ENCODE measurements around the gene SLC9A4.

The SLC9A4 gene

GRCh38 chr2:102439065-102439695, 33.8 kb upstream of the SLC9A4 start:
- peaks cover 27% of the 10 kb centered on the region for H3K4me1 Mint-ChIP-seq
- H3K27ac Mint-ChIP-seq = no peak overlapping the region
- peaks cover 5% of the 10 kb centered on the region for H3K36me3 Mint-ChIP-seq
- no peaks in the 10 kb centered on the region for H3K9me3 Mint-ChIP-seq
- no peak overlapping the region for H3K4me3 Mint-ChIP-seq
- no peaks in the 10 kb centered on the region for H3K27me3 Mint-ChIP-seq

- Mint-ChIP-seq H3K4me3 (peak overlapping the region; percentile 57), H3K9me3 (no peaks in the 10 kb centered on the region), H3K27ac (peak overlapping the region; percentile 84), H3K27me3 (no peaks in the 10 kb centered on the region), H3K36me3 (no peaks in the 10 kb centered on the region), H3K4me1 (peaks cover 10% of the 10 kb centered on the region)
Measured at GRCh38 chr2:102442967-102443828, 29.8 kb upstream of the SLC9A4 start.

- no peaks in the 10 kb centered on the region for H3K9me3 Mint-ChIP-seq
- no peak overlapping the region for H3K4me3 Mint-ChIP-seq
- H3K27ac Mint-ChIP-seq = no peak overlapping the region
- no peaks in the 10 kb centered on the region for H3K27me3 Mint-ChIP-seq
- H3K4me1 Mint-ChIP-seq = peaks cover 10% of the 10 kb centered on the region
- H3K36me3 Mint-ChIP-seq = no peaks in the 10 kb centered on the region
Measured at GRCh38 chr2:102444233-102444632, 28.8 kb upstream of the SLC9A4 start.

GRCh38 chr2:102446936-102447335, 26.1 kb upstream of the SLC9A4 start:
- Mint-ChIP-seq H3K36me3 (no peaks in the 10 kb centered on the region), H3K27ac (no peak overlapping the region), H3K4me1 (peaks cover 10% of the 10 kb centered on the region), H3K4me3 (no peak overlapping the region), H3K27me3 (no peaks in the 10 kb centered on the region), H3K9me3 (no peaks in the 10 kb centered on the region)

GRCh38 chr2:102449370-102449974, 23.6 kb upstream of the SLC9A4 start:
- Mint-ChIP-seq H3K36me3 (no peaks in the 10 kb centered on the region), H3K9me3 (no peaks in the 10 kb centered on the region), H3K4me3 (no peak overlapping the region), H3K27ac (no peak overlapping the region), H3K27me3 (no peaks in the 10 kb centered on the region), H3K4me1 (peaks cover 6% of the 10 kb centered on the region)

- Mint-ChIP-seq H3K9me3 (no peaks in the 10 kb centered on the region), H3K27me3 (no peaks in the 10 kb centered on the region), H3K4me1 (peaks cover 9% of the 10 kb centered on the region), H3K27ac (no peak overlapping the region), H3K36me3 (no peaks in the 10 kb centered on the region), H3K4me3 (no peak overlapping the region)
Measured at GRCh38 chr2:102451968-102452367, 21.1 kb upstream of the SLC9A4 start.

- H3K9me3 Mint-ChIP-seq = no peaks in the 10 kb centered on the region
- H3K27ac Mint-ChIP-seq = no peak overlapping the region
- no peak overlapping the region for H3K4me3 Mint-ChIP-seq
- H3K4me1 Mint-ChIP-seq = peaks cover 9% of the 10 kb centered on the region
- H3K27me3 Mint-ChIP-seq = no peaks in the 10 kb centered on the region
- no peaks in the 10 kb centered on the region for H3K36me3 Mint-ChIP-seq
Measured at GRCh38 chr2:102453501-102453900, 19.5 kb upstream of the SLC9A4 start.

GRCh38 chr2:102455061-102455670, 17.9 kb upstream of the SLC9A4 start:
- Mint-ChIP-seq H3K27me3 (no peaks in the 10 kb centered on the region), H3K36me3 (no peaks in the 10 kb centered on the region), H3K27ac (no peak overlapping the region), H3K4me1 (peaks cover 9% of the 10 kb centered on the region), H3K4me3 (no peak overlapping the region), H3K9me3 (no peaks in the 10 kb centered on the region)

- H3K9me3 Mint-ChIP-seq = no peaks in the 10 kb centered on the region
- H3K4me3 Mint-ChIP-seq = no peak overlapping the region
- H3K27me3 Mint-ChIP-seq = peaks cover 3% of the 10 kb centered on the region
- H3K27ac Mint-ChIP-seq = no peak overlapping the region
- H3K4me1 Mint-ChIP-seq = no peaks in the 10 kb centered on the region
- no peaks in the 10 kb centered on the region for H3K36me3 Mint-ChIP-seq
Measured at GRCh38 chr2:102460467-102460866, 12.6 kb upstream of the SLC9A4 start.

- Mint-ChIP-seq H3K4me1 (no peaks in the 10 kb centered on the region), H3K4me3 (no peak overlapping the region), H3K9me3 (no peaks in the 10 kb centered on the region), H3K36me3 (no peaks in the 10 kb centered on the region), H3K27ac (no peak overlapping the region), H3K27me3 (peaks cover 3% of the 10 kb centered on the region)
Measured at GRCh38 chr2:102461188-102461587, 11.8 kb upstream of the SLC9A4 start.

GRCh38 chr2:102463160-102463559, 9.9 kb upstream of the SLC9A4 start:
- Mint-ChIP-seq H3K4me1 (no peaks in the 10 kb centered on the region), H3K4me3 (no peak overlapping the region), H3K36me3 (peaks cover 2% of the 10 kb centered on the region), H3K9me3 (no peaks in the 10 kb centered on the region), H3K27ac (no peak overlapping the region), H3K27me3 (peaks cover 5% of the 10 kb centered on the region)

- peaks cover 7% of the 10 kb centered on the region for H3K36me3 Mint-ChIP-seq
- peaks cover 13% of the 10 kb centered on the region for H3K9me3 Mint-ChIP-seq
- H3K4me1 Mint-ChIP-seq = no peaks in the 10 kb centered on the region
- no peak overlapping the region for H3K4me3 Mint-ChIP-seq
- H3K27me3 Mint-ChIP-seq = peaks cover 10% of the 10 kb centered on the region
- no peak overlapping the region for H3K27ac Mint-ChIP-seq
Measured at GRCh38 chr2:102470168-102470567, 2.9 kb upstream of the SLC9A4 start.

- peaks cover 6% of the 10 kb centered on the region for H3K36me3 Mint-ChIP-seq
- H3K27me3 Mint-ChIP-seq = peaks cover 11% of the 10 kb centered on the region
Measured at GRCh38 chr2:102473631-102474030, 605 bp downstream of the SLC9A4 start.

GRCh38 chr2:102474785-102475184, 1.8 kb downstream of the SLC9A4 start:
- H3K4me1 Mint-ChIP-seq = no peaks in the 10 kb centered on the region
- no peak overlapping the region for H3K4me3 Mint-ChIP-seq
- no peak overlapping the region for H3K27ac Mint-ChIP-seq
- peaks cover 11% of the 10 kb centered on the region for H3K27me3 Mint-ChIP-seq
- H3K36me3 Mint-ChIP-seq = peaks cover 6% of the 10 kb centered on the region
- H3K9me3 Mint-ChIP-seq = peaks cover 8% of the 10 kb centered on the region

More at GRCh38 chr2:102473631-102474030, 605 bp downstream of the SLC9A4 start:
- Mint-ChIP-seq H3K9me3 (peaks cover 13% of the 10 kb centered on the region), H3K4me1 (no peaks in the 10 kb centered on the region), H3K4me3 (no peak overlapping the region), H3K27ac (no peak overlapping the region)

GRCh38 chr2:102478686-102479470, 5.9 kb downstream of the SLC9A4 start:
- Mint-ChIP-seq H3K27ac (no peak overlapping the region), H3K4me1 (no peaks in the 10 kb centered on the region), H3K4me3 (no peak overlapping the region), H3K27me3 (peaks cover 10% of the 10 kb centered on the region), H3K36me3 (no peaks in the 10 kb centered on the region), H3K9me3 (no peaks in the 10 kb centered on the region)
